H1 (cell line): ENCODE measurements around the gene GALNT18. TPM values are rescaled to one million over a fixed set of nuclear protein-coding genes. Genes with fewer than 3 reads are reported as not detected.

Experiments used
- CTCF ChIA-PET: fragments of 300-600 bp; sonication (Branson Sonifier 250); formaldehyde crosslinking; loops from one replicate; lab custom pipeline; 2021; ENCODE audit not compliant: partially characterized antibody; lab: Charles Lee
- POLR2A ChIA-PET: fragments of 300-600 bp; sonication (Branson Sonifier 250); formaldehyde crosslinking; loops from one replicate; lab custom pipeline; 2021; ENCODE audit warnings: inconsistent platforms; ENCODE audit not compliant: partially characterized antibody; lab: Charles Lee
- DNase-seq, 2 experiments: peaks; one replicate each; pipeline versions ENCODE4 v3.0.0 to v3.0.0-alpha.2; 2010 to 2022; ENCODE audit warnings: low spot score in 2 of 2, low read depth in 1 of 2, mixed read lengths in 1 of 2
- FAIRE-seq: peaks from 2 replicates; lab custom pipeline; 2011; peaks lifted over from hg19 to GRCh38; lab: Jason Lieb, UNC
- H2AFZ ChIP-seq: 2 replicates; pipeline ENCODE4 v1.8.1; 2012; ENCODE audit warnings: low read length, inconsistent platforms
- H2AK5ac ChIP-seq: 2 replicates; pipeline ENCODE4 v1.6.1; 2013; ENCODE audit warnings: low read depth, low read length
- H2BK120ac ChIP-seq: replicated peaks from 2 replicates; pipeline ENCODE3; 2013; ENCODE audit warnings: low read depth, low read length, inconsistent platforms
- H2BK12ac ChIP-seq: 2 replicates; pipeline ENCODE4 v1.6.1; 2013; ENCODE audit warnings: low read depth, low read length
- H2BK15ac ChIP-seq: 2 replicates; pipeline ENCODE4 v1.6.1; 2013; ENCODE audit warnings: low read length
- H2BK20ac ChIP-seq: 2 replicates; pipeline ENCODE4 v1.6.1; 2013; ENCODE audit warnings: low read length
- H2BK5ac ChIP-seq: 2 replicates; pipeline ENCODE4 v1.6.1; 2013; ENCODE audit warnings: low read depth, low read length
- H3K14ac ChIP-seq: 2 replicates; pipeline ENCODE4 v1.6.1; 2013; ENCODE audit warnings: inconsistent platforms; ENCODE audit not compliant: insufficient read length
- H3K18ac ChIP-seq: 2 replicates; pipeline ENCODE4 v1.6.1; 2013; ENCODE audit warnings: low read length; ENCODE audit errors: extremely low read depth
- H3K23ac ChIP-seq: 2 replicates; pipeline ENCODE4 v1.6.1; 2013; ENCODE audit warnings: inconsistent platforms; ENCODE audit not compliant: insufficient read length
- H3K23me2 ChIP-seq: 2 replicates; pipeline ENCODE4 v1.6.1; 2013; ENCODE audit warnings: low read depth, low read length
- H3K27ac ChIP-seq: 2 replicates; pipeline ENCODE4 v1.6.1; 2011; ENCODE audit warnings: low read depth, low read length, inconsistent platforms
- H3K27me3 ChIP-seq, 4 experiments: replicated peaks in 1 of 4; 1 replicate in 1 of 4; 2 replicates in 3 of 4; pipeline versions ENCODE4 v1.6.1 to v1.8.1; 2011 to 2013; ENCODE audit warnings: low read length in 3 of 4, mild to moderate bottlenecking in 3 of 4, inconsistent platforms in 2 of 4, mixed read lengths in 2 of 4, moderate library complexity in 1 of 4; ENCODE audit not compliant: control insufficient read depth in 3 of 4, insufficient read depth in 3 of 4; ENCODE audit errors: extremely low read depth in 1 of 4
- H3K36me3 ChIP-seq, 4 experiments: 2 replicates each; pipeline versions ENCODE4 v1.6.1 to v1.8.1; 2011 to 2013; ENCODE audit warnings: mild to moderate bottlenecking in 4 of 4, low read length in 3 of 4, moderate library complexity in 2 of 4, control low read depth in 1 of 4, inconsistent platforms in 1 of 4; ENCODE audit not compliant: insufficient read depth in 4 of 4, control insufficient read depth in 2 of 4
- H3K4ac ChIP-seq: replicated peaks from 2 replicates; pipeline ENCODE3; 2013; ENCODE audit warnings: low read length, low read depth, mixed read lengths, inconsistent platforms; ENCODE audit not compliant: insufficient read length
- H3K4me1 ChIP-seq, 4 experiments: replicated peaks in 1 of 4; 1 replicate in 1 of 4; 2 replicates in 3 of 4; pipeline versions ENCODE4 v1.6.1 to v1.8.1; 2011 to 2013; ENCODE audit warnings: low read length in 3 of 4, inconsistent platforms in 2 of 4, mixed read lengths in 1 of 4; ENCODE audit not compliant: insufficient read depth in 4 of 4, control insufficient read depth in 3 of 4
- H3K4me2 ChIP-seq, 2 experiments: 2 replicates each; pipeline versions ENCODE4 v1.6.1 to v1.8.1; 2011 to 2013; ENCODE audit warnings: low read depth in 2 of 2, low read length in 2 of 2, control low read depth in 1 of 2, inconsistent platforms in 1 of 2, mild to moderate bottlenecking in 1 of 2; ENCODE audit not compliant: insufficient read depth in 1 of 2
- H3K4me3 ChIP-seq, 4 experiments: fragments of 200-600, 300-600 bp in 1 of 4; sonication (generic), shearing (Covaris generic), sonication (Bioruptor Twin) in 1 of 4; 2 replicates each; pipeline versions ENCODE4 v1.5.1 to v1.8.1; 2011 to 2016; ENCODE audit warnings: low read length in 4 of 4, low read depth in 3 of 4, control low read depth in 2 of 4, inconsistent platforms in 2 of 4, mild to moderate bottlenecking in 2 of 4, mixed read lengths in 1 of 4, moderate library complexity in 1 of 4; ENCODE audit not compliant: insufficient read depth in 2 of 4; ENCODE audit errors: extremely low read depth in 1 of 4
- H3K56ac ChIP-seq: replicated peaks from 2 replicates; pipeline ENCODE3; 2013; ENCODE audit warnings: low read depth, mild to moderate bottlenecking, mixed read lengths, low read length, inconsistent platforms; ENCODE audit not compliant: insufficient read length
- H3K79me1 ChIP-seq: 2 replicates; pipeline ENCODE4 v1.6.1; 2013; ENCODE audit warnings: low read depth, low read length, control low read depth
- H3K79me2 ChIP-seq, 2 experiments: 2 replicates each; pipeline versions ENCODE4 v1.6.1 to v1.8.1; 2012 to 2013; ENCODE audit warnings: low read length in 2 of 2, mild to moderate bottlenecking in 2 of 2, inconsistent platforms in 1 of 2; ENCODE audit not compliant: insufficient read depth in 2 of 2, control insufficient read depth in 1 of 2
- H3K9ac ChIP-seq, 4 experiments: replicated peaks in 1 of 4; 1 replicate in 1 of 4; 2 replicates in 3 of 4; pipeline versions ENCODE4 v1.6.1 to v1.8.1; 2011 to 2013; ENCODE audit warnings: low read depth in 3 of 4, low read length in 3 of 4, control low read depth in 2 of 4, mild to moderate bottlenecking in 2 of 4, moderate library complexity in 2 of 4, inconsistent platforms in 1 of 4; ENCODE audit errors: extremely low read depth in 1 of 4
- H3K9me3 ChIP-seq, 2 experiments: 2 replicates each; pipeline versions ENCODE4 v1.6.1 to v1.8.1; 2012 to 2013; ENCODE audit warnings: mild to moderate bottlenecking in 2 of 2, moderate library complexity in 2 of 2, control low read depth in 1 of 2, inconsistent platforms in 1 of 2, low read depth in 1 of 2, low read length in 1 of 2, mixed read lengths in 1 of 2; ENCODE audit not compliant: insufficient read depth in 2 of 2
- H4K20me1 ChIP-seq, 2 experiments: replicated peaks in 1 of 2; 2 replicates each; pipeline versions ENCODE3 to v1.8.1; 2011 to 2013; ENCODE audit warnings: inconsistent platforms in 2 of 2, low read length in 2 of 2, mild to moderate bottlenecking in 1 of 2; ENCODE audit not compliant: insufficient read depth in 2 of 2, control insufficient read depth in 1 of 2
- H4K5ac ChIP-seq: 2 replicates; pipeline ENCODE4 v1.6.1; 2013; ENCODE audit warnings: low read length, low read depth, mixed read lengths, inconsistent platforms; ENCODE audit not compliant: insufficient read length
- H4K8ac ChIP-seq: 2 replicates; pipeline ENCODE4 v1.8.0; 2013; ENCODE audit warnings: mild to moderate bottlenecking, moderate library complexity, low read length, inconsistent platforms; ENCODE audit not compliant: insufficient read depth; ENCODE audit errors: extremely low read depth
- H4K91ac ChIP-seq: replicated peaks from 2 replicates; pipeline ENCODE3; 2013; ENCODE audit warnings: low read length, mixed read lengths, inconsistent platforms; ENCODE audit not compliant: insufficient read length
- EZH2 ChIP-seq: fragments of 200-600 bp; sonication (generic); IDR thresholded peaks from 2 replicates; pipeline ENCODE4 v1.7.1; 2012; ENCODE audit warnings: low read depth, mild to moderate bottlenecking, moderate library complexity, low read length, inconsistent platforms; ENCODE audit not compliant: severe bottlenecking
- JUND ChIP-seq: IDR thresholded peaks from 2 replicates; pipeline ENCODE4 v1.6.1; 2011; ENCODE audit warnings: mild to moderate bottlenecking, improper control_type of control experiment, low read length
- TCF12 ChIP-seq: IDR thresholded peaks from 2 replicates; pipeline ENCODE4 v1.6.1; 2011; ENCODE audit warnings: low read depth, mild to moderate bottlenecking, low read length
- WGBS, 2 experiments: shearing (Covaris generic) in 1 of 2; methylation state at CpG; one replicate each; pipeline versions ENCODE4 v1.1.6 to v1.1.7; 2013 to 2015; ENCODE audit warnings: low lambda C conversion rate in 2 of 2, mixed read lengths in 2 of 2, inconsistent platforms in 1 of 2, low coverage in 1 of 2, missing lambda C conversion rate in 1 of 2; ENCODE audit not compliant: insufficient replicate concordance in 2 of 2, insufficient coverage in 1 of 2, insufficient read length in 1 of 2; ENCODE audit errors: extremely low coverage in 1 of 2, missing lambda C conversion rate in 1 of 2; 5-methylcytosine and 5-hydroxymethylcytosine counted together
- polyA plus RNA-seq, 7 experiments: library from polyadenylated mRNA; depleted of rRNA in 3 of 7; stranded (reverse) in 5 of 7; unstranded in 2 of 7; fragments of >200 nt in 5 of 7; fragments of 200-250 nt in 2 of 7; gene quantifications; 1 replicate in 5 of 7; 2 replicates in 1 of 7; 4 replicates in 1 of 7; pipeline versions ENCODE4 v1.2.1 to v1.2.3, GENCODE V29; 2011 to 2013; ENCODE audit warnings: missing spikeins in 2 of 7, mixed read lengths in 2 of 7
- total RNA-seq: library from RNA; stranded (reverse); fragmentation: NEBNext Ultra II Directional; extraction: Animal tissue kit (Norgen Biotek cat#: 25700); gene quantifications from 2 replicates; pipeline ENCODE4 v1.2.1, GENCODE V29; 2021

GALNT18 gene
- total and polyA plus RNA-seq, 2 of the 8 experiments (the other 6 are each of a cell fraction or from before 2014, with no cell fraction given) = 6.0 to 9.4 TPM

DNA sequence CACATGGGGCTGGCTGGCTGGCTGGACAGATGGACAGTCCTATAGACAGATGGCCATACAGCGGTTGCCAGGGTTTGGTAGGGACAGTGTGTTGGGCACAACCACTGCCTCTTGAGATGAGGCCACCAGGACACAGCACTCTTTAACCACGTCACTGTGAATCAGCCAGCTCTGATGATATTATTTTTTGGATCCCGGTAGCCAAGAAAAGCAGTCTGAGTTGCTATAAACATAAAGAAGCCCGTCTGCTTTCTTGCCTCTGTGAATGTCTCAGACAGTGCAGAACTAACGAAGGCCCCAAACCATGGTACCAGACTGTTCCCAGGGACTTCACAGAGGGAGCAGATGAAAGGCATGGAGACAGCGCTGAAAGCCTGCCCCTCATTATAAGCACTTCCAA, 152.9 kb downstream of the GALNT18 start:
- no peaks in the 10 kb centered on the region for H3K27me3 ChIP-seq
- no peak overlapping the region for H2AK5ac ChIP-seq
- no peak overlapping the region for H2BK5ac ChIP-seq
- H3K4me3 ChIP-seq = no peak overlapping the region
- H2BK120ac ChIP-seq = no peak overlapping the region
- no peaks in the 10 kb centered on the region for H3K9me3 ChIP-seq
- H3K9ac ChIP-seq = no peak overlapping the region
- no peaks in the 10 kb centered on the region for H3K79me1 ChIP-seq
- WGBS, 2 experiments = 91% methylated on average over 6 of the region's 6 CpGs; no CpG with 5 or more reads in 1 of the 2 experiments
- H4K5ac ChIP-seq = no peak overlapping the region
- no peak overlapping the region for H3K27ac ChIP-seq
- peaks cover 0 to 5% (median 0%) of the 10 kb centered on the region in 4 experiments; a peak in 2 of 7 replicates for H3K4me1 ChIP-seq
- H4K91ac ChIP-seq = no peak overlapping the region
- ChIA-PET POLR2A (no interaction called here), CTCF (interaction anchor here (1.3 to 2.0 kb wide), 2 partner anchors 9 to 11 kb away, joined by 5 read pairs; no protein-coding TSS in a partner anchor)
- H3K4ac ChIP-seq = no peak overlapping the region
- H3K56ac ChIP-seq = no peak overlapping the region
- no peak for FAIRE-seq
- no peak overlapping the region for H2BK15ac ChIP-seq
- H3K4me2 ChIP-seq = no peak overlapping the region
- H2BK12ac ChIP-seq = no peak overlapping the region
- no peak overlapping the region for H4K8ac ChIP-seq
- H3K23me2 ChIP-seq = no peaks in the 10 kb centered on the region
- H3K36me3 ChIP-seq = no peaks in the 10 kb centered on the region
- no peak overlapping the region for H3K14ac ChIP-seq
- H2BK20ac ChIP-seq = no peak overlapping the region
- H2AFZ ChIP-seq = no peak overlapping the region
- H3K79me2 ChIP-seq = no peaks in the 10 kb centered on the region
- H4K20me1 ChIP-seq = no peaks in the 10 kb centered on the region
- no peak overlapping the region for H3K23ac ChIP-seq
- no peak for TF ChIP-seq EZH2
- TF ChIP-seq JUND = no peak
- TF ChIP-seq TCF12 = no peak
- no peak for DNase-seq
- no peak overlapping the region for H3K18ac ChIP-seq
